Measurements from ENCODE around the gene LYPLA2.

LYPLA2 gene

DNA sequence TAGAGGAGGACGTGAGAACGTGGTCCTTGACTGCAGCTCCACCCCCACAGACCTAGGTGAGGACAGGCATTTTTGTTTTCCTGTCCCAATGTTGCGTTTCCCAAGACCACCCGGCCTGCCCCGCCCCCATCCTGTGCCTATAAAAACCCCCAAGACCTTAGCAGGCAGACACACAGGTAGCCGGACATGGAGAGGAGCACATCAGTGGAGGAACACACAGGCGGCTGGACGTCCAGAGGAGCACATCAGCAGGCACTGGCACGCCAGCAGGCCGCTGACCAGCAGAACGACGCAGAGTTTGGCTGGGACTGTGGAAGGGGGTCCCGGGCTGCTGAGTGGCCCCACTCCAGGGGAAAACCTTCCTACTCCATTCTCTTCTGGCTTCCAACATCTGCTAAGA is 47.0 kb downstream of the LYPLA2 start:
- no peak for DNase-seq (ENCODE audit: low spot score)

- DNase-seq (ENCODE audit: low spot score), result peak; percentile 74
Measured at GRCh38 chr1:23838401-23838866, 47.5 kb downstream of the LYPLA2 start.

DNA sequence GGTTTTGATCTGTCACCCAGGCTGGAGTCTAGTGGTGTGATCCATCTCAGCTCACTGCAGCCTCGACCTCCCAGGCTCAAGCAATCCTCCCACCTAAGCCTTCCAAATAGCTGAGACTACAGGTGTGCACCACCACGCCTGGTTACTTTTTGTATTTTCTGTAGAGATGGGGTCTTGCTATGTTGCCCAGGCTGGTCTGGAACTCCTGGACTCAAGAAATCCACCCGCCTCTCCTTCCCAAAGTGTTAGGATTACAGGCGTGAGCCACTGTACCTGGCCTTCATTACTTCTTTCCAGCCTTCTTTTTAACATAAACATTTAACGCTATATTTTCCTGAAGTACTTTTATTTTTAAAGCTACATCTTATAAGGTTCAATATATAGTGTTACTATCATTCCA is 52.7 kb downstream of the LYPLA2 start:
- DNase-seq (ENCODE audit: low spot score), result no peak
